Measurements from ENCODE around the gene OR5T3.
"Not testable (repeated sequence)": the region's sequence is repeated elsewhere in the genome, so short reads cannot be mapped to it uniquely, and the experiment has no call there.

The OR5T3 gene

DNA sequence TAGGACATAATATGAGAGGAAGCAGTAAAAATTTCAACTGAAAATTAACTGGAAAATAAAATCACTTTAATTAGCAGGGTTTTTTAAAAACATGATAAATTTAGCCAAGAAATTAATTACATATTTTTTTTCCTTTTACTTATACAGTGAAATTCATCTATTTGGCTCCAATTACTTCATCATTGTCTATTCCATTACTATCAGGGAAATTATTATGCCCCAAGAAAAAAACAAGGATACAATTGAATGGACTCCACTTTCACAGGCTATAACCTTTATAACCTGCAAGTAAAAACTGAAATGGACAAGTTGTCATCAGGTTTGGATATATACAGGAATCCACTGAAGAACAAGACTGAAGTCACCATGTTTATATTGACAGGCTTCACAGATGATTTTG lies at the start of gene OR5T3:
Gene OR5T3, plus strand, starts transcription at position 301 of the 400 bp plus-strand sequence. Its CDS starts 0 bp downstream, at position 301.
- DNase-seq (ENCODE audit: low spot score) = no peak

DNA sequence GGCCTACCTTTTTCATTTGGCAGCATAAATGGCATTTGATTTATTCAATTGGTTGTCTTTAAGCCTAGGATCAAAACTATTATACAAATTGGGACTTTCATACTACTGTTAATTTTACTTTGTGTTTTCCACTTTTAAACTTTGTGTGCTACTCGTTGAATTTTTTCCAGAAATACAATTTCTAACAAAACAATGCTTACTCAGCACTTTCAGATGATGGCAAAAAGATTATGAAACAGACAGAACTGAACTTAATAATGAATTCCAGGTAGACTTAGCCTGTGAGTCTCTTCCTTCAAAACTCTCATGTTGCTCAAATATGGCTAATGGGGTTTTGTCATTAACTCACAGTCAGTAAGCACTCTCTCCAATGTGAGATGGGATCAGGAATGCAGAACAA lies 44.3 kb upstream of the OR5T3 start:
- DNase-seq (ENCODE audit: low spot score) = no peak

DNA sequence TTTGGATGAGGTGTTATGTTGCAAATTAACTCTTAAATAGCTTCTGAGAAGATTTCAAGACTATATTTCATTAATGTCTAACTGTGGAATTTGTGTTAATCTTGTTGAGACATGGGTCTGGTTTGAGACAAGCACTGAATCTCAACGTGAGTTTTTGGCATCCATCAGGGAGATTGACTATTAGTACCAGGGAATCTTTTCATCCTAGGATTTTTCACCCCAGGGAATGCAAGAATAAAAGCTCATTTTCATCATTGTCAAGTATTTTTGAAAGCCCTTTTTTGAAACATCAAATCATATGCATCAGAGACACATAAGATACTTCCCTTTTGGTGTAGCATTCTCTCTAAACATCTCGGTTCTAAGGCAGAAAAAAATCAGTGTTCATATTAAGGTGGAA lies 37.5 kb upstream of the OR5T3 start:
- no peak for DNase-seq (ENCODE audit: low spot score)

DNA sequence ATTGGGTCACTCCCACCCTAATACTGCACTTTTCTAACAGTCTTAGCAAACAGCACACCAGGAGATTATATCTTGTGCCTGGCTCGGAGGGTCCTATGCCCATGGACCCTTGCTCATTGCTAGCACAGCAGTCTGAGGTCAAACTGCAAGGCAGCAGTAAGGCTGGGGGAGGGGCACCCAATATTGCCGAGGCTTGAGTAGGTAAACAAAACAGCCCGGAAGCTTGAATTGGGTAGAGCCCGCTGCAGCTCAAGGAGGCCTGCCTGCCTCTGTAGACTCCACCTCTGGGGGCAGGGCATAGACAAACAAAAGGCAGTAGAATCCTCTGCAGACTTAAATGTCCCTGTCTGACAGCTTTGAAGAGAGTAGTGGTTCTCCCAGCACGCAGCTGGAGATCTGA lies 32.3 kb upstream of the OR5T3 start:
- not testable (repeated sequence) for DNase-seq (ENCODE audit: low spot score)

DNA sequence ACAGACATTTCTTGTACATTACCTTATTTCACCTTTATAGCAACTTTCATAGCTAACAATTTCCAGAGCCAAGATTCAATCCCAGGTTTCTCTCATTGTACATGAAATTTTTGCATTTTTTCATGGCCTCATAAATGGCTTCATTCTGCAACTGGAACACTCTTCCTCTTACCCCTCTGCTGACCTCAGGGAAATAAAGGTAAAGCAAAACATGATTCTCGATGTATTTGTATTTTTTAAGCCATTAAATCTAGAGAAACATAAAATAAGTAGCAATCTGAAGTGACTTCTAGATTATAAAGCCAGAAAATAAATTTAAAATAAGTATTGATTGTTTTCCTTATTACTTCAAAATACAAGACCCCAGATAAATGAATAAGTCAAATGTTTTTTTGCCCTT lies 17.9 kb upstream of the OR5T3 start, which contains the start of gene OR5T2:
Gene OR5T2, minus strand, starts transcription at position 101 of the 400 bp plus-strand sequence. CDS start 1,193 bp downstream, outside the sequence.
- DNase-seq (ENCODE audit: low spot score) = no peak

DNA sequence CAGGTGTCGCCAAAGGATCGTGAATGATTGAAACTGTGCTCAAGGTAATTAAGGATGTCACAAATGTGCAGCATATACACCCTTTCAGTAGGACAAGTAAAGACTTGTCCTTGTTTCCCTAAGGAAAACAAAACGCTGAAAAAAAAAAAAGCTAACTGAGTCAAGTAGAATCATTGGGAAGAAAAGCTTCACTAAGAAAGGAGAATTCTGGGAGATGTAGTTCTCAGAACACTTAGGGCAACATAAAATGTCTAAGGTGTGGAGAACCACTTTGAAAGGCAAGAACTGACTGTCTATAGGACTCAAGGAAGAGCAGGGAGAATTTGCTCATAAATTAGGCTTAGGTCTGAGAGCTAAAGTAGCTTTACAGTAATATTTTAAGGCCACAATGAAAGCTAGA lies 19.0 kb downstream of the OR5T3 start:
- no peak for DNase-seq (ENCODE audit: low spot score)

DNA sequence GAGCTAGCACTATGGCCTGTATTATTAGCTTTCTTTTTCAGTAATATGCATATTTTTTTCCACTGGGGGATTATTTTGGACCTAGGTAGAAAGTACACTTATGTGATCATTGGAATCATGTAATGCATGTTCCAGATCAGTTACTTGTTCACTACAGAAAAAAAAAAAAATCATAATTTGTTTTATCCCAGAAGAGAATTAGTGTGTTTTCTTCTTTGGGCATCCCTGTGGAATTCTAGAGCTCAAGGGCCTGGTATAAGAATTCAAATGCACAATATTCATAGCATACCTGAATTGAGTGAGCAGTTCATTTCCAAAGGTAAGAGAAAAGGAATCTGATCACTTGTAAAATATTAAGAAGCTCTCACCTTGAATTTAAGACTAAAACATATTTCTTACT lies 21.8 kb downstream of the OR5T3 start, which contains the start of gene OR5T1:
Gene OR5T1, plus strand, starts transcription at position 301 of the 400 bp plus-strand sequence. CDS start 1,485 bp downstream, outside the sequence.
- no peak for DNase-seq (ENCODE audit: low spot score)

DNA sequence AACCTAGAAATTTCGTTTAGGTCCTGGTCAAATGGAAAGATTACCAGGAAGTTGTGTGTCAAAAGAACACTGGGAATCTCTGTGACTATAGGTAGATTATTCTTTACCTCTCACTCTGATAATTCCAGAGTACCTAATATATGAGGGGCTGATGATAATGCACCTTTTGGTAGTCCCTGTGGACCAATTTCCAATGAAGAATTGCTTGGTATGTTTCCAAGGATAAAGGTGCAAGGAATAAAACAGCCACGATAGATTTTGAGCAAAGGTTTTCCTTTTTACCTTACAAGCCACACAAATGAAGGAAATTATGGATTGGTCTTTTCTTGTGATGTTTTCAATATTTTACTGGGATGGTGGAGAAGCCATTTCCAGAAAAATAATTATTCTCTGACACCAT lies 40.1 kb downstream of the OR5T3 start, which contains the start of gene OR8H1:
Gene OR8H1, minus strand, starts transcription at position 101 of the 400 bp plus-strand sequence. CDS start 1,192 bp downstream, outside the sequence.
- DNase-seq (ENCODE audit: low spot score) = no peak

DNA sequence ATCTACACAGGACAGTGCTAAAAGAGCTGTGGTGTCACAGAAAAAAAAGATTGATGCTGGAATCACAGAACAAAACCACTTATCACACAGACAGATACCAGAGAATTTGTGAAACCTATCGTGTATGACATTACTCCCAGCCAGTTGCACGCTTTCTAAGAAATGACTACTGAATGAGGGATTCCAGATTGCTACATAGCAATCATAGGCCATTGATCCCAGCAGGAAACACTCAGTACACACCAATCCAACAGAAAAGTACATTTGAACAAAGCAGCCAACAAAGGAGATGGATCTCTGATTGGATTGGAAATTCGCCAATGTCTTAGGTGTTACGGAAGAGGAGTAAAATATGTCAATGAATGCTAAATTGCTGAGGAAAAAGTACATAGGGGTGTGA lies 44.8 kb downstream of the OR5T3 start:
- DNase-seq (ENCODE audit: low spot score) = no peak

All from germinal center (tissue), 1 donor.